GM12865 (cell line): ENCODE measurements around the gene TTC39C.

Experiments used
- DNase-seq: peaks from one replicate; pipeline ENCODE4 v3.0.0; 2010; ENCODE audit warnings: low read depth
- H3K4me3 ChIP-seq: 2 replicates; pipeline ENCODE4 v1.5.1; 2011; ENCODE audit warnings: mild to moderate bottlenecking, low read depth, low read length, control low read depth
- CTCF ChIP-seq: IDR thresholded peaks from 2 replicates; pipeline ENCODE4 v1.5.1; 2011; ENCODE audit warnings: low read length, control low read depth, low read depth, inconsistent platforms; ENCODE audit not compliant: insufficient read depth; ENCODE audit errors: missing control alignments

The TTC39C gene

DNA sequence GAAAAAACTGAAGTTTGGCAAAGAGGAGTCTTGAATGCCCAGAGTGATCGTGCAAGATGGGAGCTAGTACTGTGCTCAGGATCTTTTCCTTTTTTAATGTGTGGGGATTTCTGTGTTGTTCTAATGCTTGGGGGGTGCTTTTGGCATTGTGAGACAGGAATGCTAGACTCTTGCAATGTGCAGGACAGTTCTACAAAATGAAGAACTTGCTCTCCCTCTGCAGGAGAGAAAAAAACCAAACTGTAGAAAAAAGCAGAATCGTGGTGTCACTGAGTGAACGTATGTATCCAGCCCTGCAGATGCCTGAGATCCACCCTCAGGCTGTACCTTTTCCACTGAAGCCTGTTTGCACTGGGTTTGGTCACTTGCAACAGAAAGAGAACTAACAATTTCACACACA lies 12.1 kb upstream of the TTC39C start:
- DNase-seq = no peak
- no peak overlapping the region for H3K4me3 ChIP-seq
- no peak for TF ChIP-seq CTCF

DNA sequence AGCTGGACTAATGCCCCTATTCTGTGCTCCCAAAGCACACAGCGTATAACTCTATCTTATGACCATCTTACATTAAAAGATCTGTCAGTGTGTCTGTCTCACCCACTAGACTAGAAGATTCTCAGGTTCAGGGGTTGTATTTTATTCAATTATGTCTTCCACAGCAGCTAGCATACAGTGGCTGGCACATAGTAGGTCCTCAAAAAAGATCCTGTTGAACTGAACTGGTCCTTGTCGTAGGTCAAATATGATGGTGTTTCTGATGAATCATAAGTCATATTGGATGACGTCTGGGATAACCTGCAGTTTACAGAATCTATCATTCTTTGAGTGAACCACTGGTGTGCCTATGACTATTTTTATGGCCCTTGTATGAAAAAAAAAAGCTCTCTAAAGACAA lies 11.3 kb upstream of the TTC39C start:
- no peak for DNase-seq
- no peak for TF ChIP-seq CTCF
- no peak overlapping the region for H3K4me3 ChIP-seq

- no peak overlapping the region for H3K4me3 ChIP-seq
- no peak for TF ChIP-seq CTCF
- DNase-seq = no peak
Measured at GRCh38 chr18:24003903-24004640, 10.5 kb upstream of the TTC39C start.

DNA sequence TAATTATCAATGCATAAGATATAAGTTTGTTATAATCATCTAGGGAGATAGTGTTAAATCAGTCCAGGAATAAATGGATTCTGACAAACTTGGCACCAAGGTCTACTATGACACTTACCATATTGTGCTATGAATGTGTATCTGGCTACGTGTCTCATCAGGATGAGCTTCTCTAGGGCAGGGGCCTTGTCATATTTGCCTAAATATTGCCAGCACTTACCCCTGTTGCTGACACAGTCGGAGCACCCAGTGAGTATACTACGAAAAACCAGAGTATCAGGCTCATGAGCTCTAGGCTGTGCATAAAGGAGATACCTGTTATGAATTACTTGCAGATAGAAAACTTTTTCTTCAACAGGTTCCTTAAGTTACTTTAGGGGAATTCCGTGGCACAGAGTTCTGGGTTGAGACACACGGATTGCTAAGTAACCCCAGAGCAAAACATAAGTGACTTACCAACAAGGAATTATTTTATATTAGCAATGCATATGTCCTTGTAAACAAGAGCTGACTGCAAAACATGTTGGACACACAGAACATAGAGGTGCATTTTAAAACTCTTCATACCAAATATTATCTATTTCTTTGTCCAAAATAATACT lies 7.7 kb upstream of the TTC39C start:
- no peak overlapping the region for H3K4me3 ChIP-seq
- TF ChIP-seq CTCF = no peak
- peak; percentile 48 for DNase-seq

DNA sequence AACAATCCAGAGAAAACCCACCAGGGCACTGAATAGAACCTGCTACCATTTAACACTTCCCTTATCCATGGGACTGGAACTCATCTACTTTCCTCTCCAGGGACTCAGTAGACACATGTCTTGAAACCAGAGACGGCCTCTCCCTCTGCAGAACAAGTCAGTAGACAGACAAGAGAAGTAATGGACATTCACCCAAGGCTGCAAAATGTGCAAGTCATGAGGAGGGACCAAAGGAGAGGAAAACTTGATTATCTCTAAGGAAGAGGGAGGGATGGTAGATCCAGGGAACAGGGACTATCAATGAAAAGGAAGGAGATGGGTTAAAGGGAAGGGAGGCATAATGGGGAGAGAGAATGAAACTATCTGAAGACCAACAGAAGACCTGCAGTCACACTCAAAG lies 5.3 kb upstream of the TTC39C start:
- H3K4me3 ChIP-seq = no peak overlapping the region
- no peak for TF ChIP-seq CTCF
- DNase-seq = no peak

DNA sequence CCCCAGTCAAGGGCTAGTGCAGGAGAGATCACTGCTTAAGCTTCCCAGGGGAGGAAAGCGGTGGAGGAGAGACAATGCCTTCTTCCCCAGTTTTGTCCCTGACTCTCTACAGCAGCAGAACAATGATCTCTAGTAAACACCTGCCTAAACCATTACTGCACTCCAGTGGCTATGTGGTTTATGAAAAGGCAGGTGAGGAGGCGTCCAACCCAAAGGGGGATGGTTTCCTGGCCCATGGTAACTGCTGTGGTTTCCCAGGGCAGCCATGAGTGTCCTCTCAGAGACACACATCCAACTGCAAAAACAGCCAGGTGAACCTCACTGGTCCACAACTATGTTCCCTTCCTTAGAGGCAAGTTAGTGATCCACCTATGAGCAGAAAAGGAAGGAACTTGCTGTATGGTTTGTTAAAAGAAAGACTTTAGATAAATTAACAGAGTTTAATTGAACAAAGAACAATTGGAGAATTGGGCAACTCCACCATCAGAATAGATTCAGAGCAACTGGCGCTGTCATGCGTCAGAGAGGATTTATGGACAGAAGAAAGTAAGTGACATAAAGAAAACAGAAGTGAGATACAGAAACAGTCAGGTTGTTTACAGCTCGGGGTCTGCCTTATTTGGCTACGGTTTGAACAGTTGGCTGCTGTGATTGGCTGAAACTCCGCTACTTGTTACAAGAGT lies 4.8 kb upstream of the TTC39C start:
- TF ChIP-seq CTCF = no peak
- peak; percentile 86 for DNase-seq
- no peak overlapping the region for H3K4me3 ChIP-seq
